Stimulated activated naive CD8-positive, alpha-beta T cell treated with anti-CD3 and anti-CD28 coated beads, Interleukin-15, Interleukin-2, amounts not matched to agents 100 U/mL and 50 U/mL, for 24 hours (primary cell): Measurements from ENCODE around the gene FERMT3.

ENCODE experiments used
- ATAC-seq: fragments of 150-1000 bp; cut with Tn5 transposase; one replicate; pipeline ENCODE4 v1.10.0; 2021
- DNase-seq: peaks from one replicate; pipeline ENCODE4 v3.0.0; 2021

The FERMT3 gene

GRCh38 chr11:64249563-64250414 is 43.3 kb downstream of the FERMT3 start:
- DNase-seq, result no peak
- ATAC-seq, result no peak

GRCh38 chr11:64250415-64251015 is 44.0 kb downstream of the FERMT3 start:
- DNase-seq, result no peak
- no peak for ATAC-seq

GRCh38 chr11:64251016-64251752 is 44.7 kb downstream of the FERMT3 start, which contains the start of gene PLCB3:
Gene PLCB3 (plus strand): TSS chr11:64251530. CDS start chr11:64251650, 120 bp downstream.
- ATAC-seq, result peak; percentile 67
- DNase-seq, result peak; percentile 75

GRCh38 chr11:64251753-64252002 is 45.2 kb downstream of the FERMT3 start:
- DNase-seq (no peak), ATAC-seq (no peak)

GRCh38 chr11:64252003-64252872 is 45.7 kb downstream of the FERMT3 start:
- DNase-seq (peak; percentile 52), ATAC-seq (no peak)

- no peak for ATAC-seq
Measured at GRCh38 chr11:64253043-64253442, 46.5 kb downstream of the FERMT3 start.

GRCh38 chr11:64253481-64253880 is 47.0 kb downstream of the FERMT3 start:
- ATAC-seq (no peak), DNase-seq (no peak)

More at GRCh38 chr11:64253043-64253442, 46.5 kb downstream of the FERMT3 start:
- DNase-seq, result no peak

GRCh38 chr11:64254326-64254725 is 47.8 kb downstream of the FERMT3 start:
- no peak for ATAC-seq

GRCh38 chr11:64255135-64256128 is 48.9 kb downstream of the FERMT3 start:
- ATAC-seq (no peak), DNase-seq (no peak)

More at GRCh38 chr11:64254326-64254725, 47.8 kb downstream of the FERMT3 start:
- no peak for DNase-seq

- no peak for DNase-seq
- no peak for ATAC-seq
Measured at GRCh38 chr11:64256300-64256699, 49.8 kb downstream of the FERMT3 start.

GRCh38 chr11:64258356-64258755 is 51.8 kb downstream of the FERMT3 start:
- ATAC-seq, result no peak
- DNase-seq, result no peak

GRCh38 chr11:64258946-64259532 is 52.5 kb downstream of the FERMT3 start:
- no peak for ATAC-seq
- DNase-seq, result no peak

GRCh38 chr11:64259533-64260067 is 53.1 kb downstream of the FERMT3 start:
- ATAC-seq (peak; percentile 21), DNase-seq (no peak)

- DNase-seq, result no peak
- no peak for ATAC-seq
Measured at GRCh38 chr11:64260147-64260708, 53.7 kb downstream of the FERMT3 start.

GRCh38 chr11:64261556-64262080 is 55.1 kb downstream of the FERMT3 start:
- ATAC-seq (no peak), DNase-seq (no peak)

GRCh38 chr11:64262271-64263002 is 55.9 kb downstream of the FERMT3 start:
- no peak for DNase-seq
- no peak for ATAC-seq

GRCh38 chr11:64263021-64263946 is 56.8 kb downstream of the FERMT3 start:
- ATAC-seq (no peak), DNase-seq (no peak)

GRCh38 chr11:64263947-64264317 is 57.4 kb downstream of the FERMT3 start:
- ATAC-seq (no peak), DNase-seq (no peak)
